Measurements from ENCODE around the gene OPA3. TPM values are rescaled to one million over a fixed set of nuclear protein-coding genes. Genes with fewer than 3 reads are reported as not detected.
A peak's percentile ranks its signal among the peaks of the same experiment; 100 is the strongest.

Gene OPA3
- total and polyA plus RNA-seq, 2 donors: 3.4 to 7.4 TPM

- 39% methylated on average over 14 of the region's 14 CpGs for WGBS
Observed at GRCh38 chr19:45529420-45529785, 55.2 kb downstream of the OPA3 start.

GRCh38 chr19:45528744-45529419 lies 55.7 kb downstream of the OPA3 start:
- Histone ChIP-seq H3K9me3 (ENCODE audit: control insufficient read depth in 2 of 2, insufficient read depth in 1 of 2, low read length in 1 of 2) (peaks cover 0 to 2% of the 10 kb centered on the region in 2 donors), H3K36me3 (ENCODE audit: control insufficient read depth in 2 of 2, insufficient read depth in 2 of 2, low read length in 1 of 2) (peaks cover 25 to 27% of the 10 kb centered on the region in 2 donors), H3K4me1 (ENCODE audit: control insufficient read depth in 2 of 2, insufficient read depth in 2 of 2, low read length in 2 of 2) (peaks cover 4 to 11% of the 10 kb centered on the region in 2 donors), H3K27me3 (ENCODE audit: control insufficient read depth in 2 of 2, insufficient read depth in 1 of 2, low read length in 1 of 2) (peaks cover 0 to 27% of the 10 kb centered on the region in 2 donors), H3K27ac (ENCODE audit: low read depth in 1 of 2, low read length in 1 of 2) (no peak overlapping the region), H3K4me3 (ENCODE audit: low read length in 2 of 2) (peak overlapping the region; percentile 4 to 10)
- peak in 5 of 9 donors; percentile 18 to 59 (median 52) for DNase-seq (ENCODE audit: low read depth in 6 of 9, low spot score in 9 of 9)
- 19% methylated on average over 49 of the region's 49 CpGs for WGBS

More at GRCh38 chr19:45529420-45529785, 55.2 kb downstream of the OPA3 start:
- H3K4me3 ChIP-seq (ENCODE audit: low read length in 2 of 2): no peak overlapping the region
- peaks cover 20 to 22% of the 10 kb centered on the region in 2 donors for H3K36me3 ChIP-seq (ENCODE audit: control insufficient read depth in 2 of 2, insufficient read depth in 2 of 2, low read length in 1 of 2)
- no peak overlapping the region for H3K27ac ChIP-seq (ENCODE audit: low read depth in 1 of 2, low read length in 1 of 2)
- H3K27me3 ChIP-seq (ENCODE audit: control insufficient read depth in 2 of 2, insufficient read depth in 1 of 2, low read length in 1 of 2): peaks cover 0 to 27% of the 10 kb centered on the region in 2 donors
- H3K4me1 ChIP-seq (ENCODE audit: control insufficient read depth in 2 of 2, insufficient read depth in 2 of 2, low read length in 2 of 2): peaks cover 4 to 11% of the 10 kb centered on the region in 2 donors
- DNase-seq (ENCODE audit: low read depth in 6 of 9, low spot score in 9 of 9): no peak
- H3K9me3 ChIP-seq (ENCODE audit: control insufficient read depth in 2 of 2, insufficient read depth in 1 of 2, low read length in 1 of 2): peaks cover 0 to 2% of the 10 kb centered on the region in 2 donors

GRCh38 chr19:45528149-45528743 lies 56.4 kb downstream of the OPA3 start:
- H3K27ac ChIP-seq (ENCODE audit: low read depth in 1 of 2, low read length in 1 of 2): no peak overlapping the region
- peaks cover 0 to 27% of the 10 kb centered on the region in 2 donors for H3K27me3 ChIP-seq (ENCODE audit: control insufficient read depth in 2 of 2, insufficient read depth in 1 of 2, low read length in 1 of 2)
- H3K36me3 ChIP-seq (ENCODE audit: control insufficient read depth in 2 of 2, insufficient read depth in 2 of 2, low read length in 1 of 2): peaks cover 32% of the 10 kb centered on the region in 2 donors
- no peak overlapping the region for H3K4me3 ChIP-seq (ENCODE audit: low read length in 2 of 2)
- H3K9me3 ChIP-seq (ENCODE audit: control insufficient read depth in 2 of 2, insufficient read depth in 1 of 2, low read length in 1 of 2): peaks cover 0 to 2% of the 10 kb centered on the region in 2 donors
- H3K4me1 ChIP-seq (ENCODE audit: control insufficient read depth in 2 of 2, insufficient read depth in 2 of 2, low read length in 2 of 2): peaks cover 4 to 11% of the 10 kb centered on the region in 2 donors
- WGBS: 87% methylated on average over 17 of the region's 17 CpGs
- no peak for DNase-seq (ENCODE audit: low read depth in 6 of 9, low spot score in 9 of 9)

- peaks cover 34 to 35% of the 10 kb centered on the region in 2 donors for H3K36me3 ChIP-seq (ENCODE audit: control insufficient read depth in 2 of 2, insufficient read depth in 2 of 2, low read length in 1 of 2)
- H3K4me3 ChIP-seq (ENCODE audit: low read length in 2 of 2): no peak overlapping the region
- DNase-seq (ENCODE audit: low read depth in 6 of 9, low spot score in 9 of 9): no peak
- 95% methylated on average over 15 of the region's 15 CpGs for WGBS
- peaks cover 0 to 27% of the 10 kb centered on the region in 2 donors for H3K27me3 ChIP-seq (ENCODE audit: control insufficient read depth in 2 of 2, insufficient read depth in 1 of 2, low read length in 1 of 2)
- no peak overlapping the region for H3K27ac ChIP-seq (ENCODE audit: low read depth in 1 of 2, low read length in 1 of 2)
- H3K4me1 ChIP-seq (ENCODE audit: control insufficient read depth in 2 of 2, insufficient read depth in 2 of 2, low read length in 2 of 2): peaks cover 4 to 11% of the 10 kb centered on the region in 2 donors
- peaks cover 0 to 2% of the 10 kb centered on the region in 2 donors for H3K9me3 ChIP-seq (ENCODE audit: control insufficient read depth in 2 of 2, insufficient read depth in 1 of 2, low read length in 1 of 2)
Observed at GRCh38 chr19:45527731-45528130, 56.9 kb downstream of the OPA3 start.

GRCh38 chr19:45526971-45527370 lies 57.6 kb downstream of the OPA3 start:
- 99% methylated on average over 4 of the region's 4 CpGs for WGBS
- Histone ChIP-seq H3K36me3 (ENCODE audit: control insufficient read depth in 2 of 2, insufficient read depth in 2 of 2, low read length in 1 of 2) (peaks cover 41 to 42% of the 10 kb centered on the region in 2 donors), H3K27ac (ENCODE audit: low read depth in 1 of 2, low read length in 1 of 2) (no peak overlapping the region), H3K4me3 (ENCODE audit: low read length in 2 of 2) (no peak overlapping the region), H3K4me1 (ENCODE audit: control insufficient read depth in 2 of 2, insufficient read depth in 2 of 2, low read length in 2 of 2) (peaks cover 4 to 11% of the 10 kb centered on the region in 2 donors), H3K9me3 (ENCODE audit: control insufficient read depth in 2 of 2, insufficient read depth in 1 of 2, low read length in 1 of 2) (peaks cover 0 to 2% of the 10 kb centered on the region in 2 donors), H3K27me3 (ENCODE audit: control insufficient read depth in 2 of 2, insufficient read depth in 1 of 2, low read length in 1 of 2) (peaks cover 0 to 27% of the 10 kb centered on the region in 2 donors)
- DNase-seq (ENCODE audit: low read depth in 6 of 9, low spot score in 9 of 9): no peak

- no peak for DNase-seq (ENCODE audit: low read depth in 6 of 9, low spot score in 9 of 9)
Observed at GRCh38 chr19:45526143-45526542, 58.5 kb downstream of the OPA3 start.

GRCh38 chr19:45524575-45525129 lies 60.0 kb downstream of the OPA3 start:
- Histone ChIP-seq H3K9me3 (ENCODE audit: control insufficient read depth in 2 of 2, insufficient read depth in 1 of 2, low read length in 1 of 2) (no peaks in the 10 kb centered on the region), H3K36me3 (ENCODE audit: control insufficient read depth in 2 of 2, insufficient read depth in 2 of 2, low read length in 1 of 2) (peaks cover 59 to 61% of the 10 kb centered on the region in 2 donors), H3K4me1 (ENCODE audit: control insufficient read depth in 2 of 2, insufficient read depth in 2 of 2, low read length in 2 of 2) (peaks cover 4 to 11% of the 10 kb centered on the region in 2 donors), H3K4me3 (ENCODE audit: low read length in 2 of 2) (no peak overlapping the region), H3K27ac (ENCODE audit: low read depth in 1 of 2, low read length in 1 of 2) (no peak overlapping the region), H3K27me3 (ENCODE audit: control insufficient read depth in 2 of 2, insufficient read depth in 1 of 2, low read length in 1 of 2) (peaks cover 0 to 17% of the 10 kb centered on the region in 2 donors)
- no peak for DNase-seq (ENCODE audit: low read depth in 6 of 9, low spot score in 9 of 9)
- WGBS: 99% methylated on average over 15 of the region's 15 CpGs

More at GRCh38 chr19:45526143-45526542, 58.5 kb downstream of the OPA3 start:
- peaks cover 0 to 27% of the 10 kb centered on the region in 2 donors for H3K27me3 ChIP-seq (ENCODE audit: control insufficient read depth in 2 of 2, insufficient read depth in 1 of 2, low read length in 1 of 2)
- no peaks in the 10 kb centered on the region for H3K9me3 ChIP-seq (ENCODE audit: control insufficient read depth in 2 of 2, insufficient read depth in 1 of 2, low read length in 1 of 2)
- H3K27ac ChIP-seq (ENCODE audit: low read depth in 1 of 2, low read length in 1 of 2): no peak overlapping the region
- 94% methylated on average over 9 of the region's 9 CpGs for WGBS
- peaks cover 48 to 49% of the 10 kb centered on the region in 2 donors for H3K36me3 ChIP-seq (ENCODE audit: control insufficient read depth in 2 of 2, insufficient read depth in 2 of 2, low read length in 1 of 2)
- peaks cover 4 to 11% of the 10 kb centered on the region in 2 donors for H3K4me1 ChIP-seq (ENCODE audit: control insufficient read depth in 2 of 2, insufficient read depth in 2 of 2, low read length in 2 of 2)
- H3K4me3 ChIP-seq (ENCODE audit: low read length in 2 of 2): no peak overlapping the region

GRCh38 chr19:45523642-45524256 lies 60.9 kb downstream of the OPA3 start:
- Histone ChIP-seq H3K4me1 (ENCODE audit: control insufficient read depth in 2 of 2, insufficient read depth in 2 of 2, low read length in 2 of 2) (peaks cover 0 to 2% of the 10 kb centered on the region in 2 donors), H3K27ac (ENCODE audit: low read depth in 1 of 2, low read length in 1 of 2) (no peak overlapping the region), H3K36me3 (ENCODE audit: control insufficient read depth in 2 of 2, insufficient read depth in 2 of 2, low read length in 1 of 2) (peaks cover 59 to 66% of the 10 kb centered on the region in 2 donors), H3K4me3 (ENCODE audit: low read length in 2 of 2) (no peak overlapping the region), H3K9me3 (ENCODE audit: control insufficient read depth in 2 of 2, insufficient read depth in 1 of 2, low read length in 1 of 2) (no peaks in the 10 kb centered on the region), H3K27me3 (ENCODE audit: control insufficient read depth in 2 of 2, insufficient read depth in 1 of 2, low read length in 1 of 2) (peaks cover 0 to 8% of the 10 kb centered on the region in 2 donors)
- peak in 8 of 9 donors; percentile 13 to 82 (median 61) for DNase-seq (ENCODE audit: low read depth in 6 of 9, low spot score in 9 of 9)
- 82% methylated on average over 9 of the region's 9 CpGs for WGBS
